Measurements from ENCODE around the gene SCN1A.

- TF ChIP-seq CTCF (IDR thresholded peaks at IDR 0.05; ENCODE audit: borderline replicate concordance, extremely low read depth, low read length, poor library complexity, severe bottlenecking) (no peak), EZH2 (IDR thresholded peaks at IDR 0.05; ENCODE audit: borderline replicate concordance, low read depth, low read length, severe bottlenecking) (no peak)
Measured at GRCh38 chr2:166115589-166115988, 12.2 kb downstream of the SCN1A start.
